ENCODE results near the gene TAAR2. TPM values are rescaled to one million over a fixed set of nuclear protein-coding genes. Genes with fewer than 3 reads are reported as not detected.

The TAAR2 gene
- total RNA-seq, 4 donors from 2014 or later, result not detected

DNA sequence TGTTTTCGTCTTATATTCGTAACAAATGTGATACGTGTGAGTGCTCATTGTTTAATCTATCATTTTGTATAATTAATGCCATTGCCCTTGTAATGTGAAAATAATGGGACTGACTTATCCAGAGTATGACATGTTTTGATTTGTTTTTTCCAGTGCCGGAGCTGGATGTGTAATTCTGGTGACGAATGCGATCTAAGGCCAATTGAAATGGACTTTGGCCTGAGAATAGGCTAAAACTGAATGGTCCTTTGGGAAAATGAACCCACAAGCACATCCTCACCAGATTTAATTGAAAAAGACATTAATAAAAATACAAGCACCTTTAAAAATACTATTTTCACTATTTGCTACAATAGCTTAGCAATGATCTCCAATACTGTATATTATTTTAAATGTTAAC, 27.9 kb downstream of the TAAR2 start:
- Histone ChIP-seq H3K36me3 (no peaks in the 10 kb centered on the region), H3K27me3 (peaks cover 4% of the 10 kb centered on the region), H3K4me1 (no peaks in the 10 kb centered on the region), H3K27ac (no peak overlapping the region), H3K4me3 (no peak overlapping the region), H3K9me3 (no peaks in the 10 kb centered on the region)
- no peak for TF ChIP-seq POLR2AphosphoS5 (IDR thresholded peaks at IDR 0.05)
- no peak for TF ChIP-seq EP300 (IDR thresholded peaks at IDR 0.05)
- TF ChIP-seq POLR2A (IDR thresholded peaks at IDR 0.05), result no peak
- TF ChIP-seq, protein P1, sequence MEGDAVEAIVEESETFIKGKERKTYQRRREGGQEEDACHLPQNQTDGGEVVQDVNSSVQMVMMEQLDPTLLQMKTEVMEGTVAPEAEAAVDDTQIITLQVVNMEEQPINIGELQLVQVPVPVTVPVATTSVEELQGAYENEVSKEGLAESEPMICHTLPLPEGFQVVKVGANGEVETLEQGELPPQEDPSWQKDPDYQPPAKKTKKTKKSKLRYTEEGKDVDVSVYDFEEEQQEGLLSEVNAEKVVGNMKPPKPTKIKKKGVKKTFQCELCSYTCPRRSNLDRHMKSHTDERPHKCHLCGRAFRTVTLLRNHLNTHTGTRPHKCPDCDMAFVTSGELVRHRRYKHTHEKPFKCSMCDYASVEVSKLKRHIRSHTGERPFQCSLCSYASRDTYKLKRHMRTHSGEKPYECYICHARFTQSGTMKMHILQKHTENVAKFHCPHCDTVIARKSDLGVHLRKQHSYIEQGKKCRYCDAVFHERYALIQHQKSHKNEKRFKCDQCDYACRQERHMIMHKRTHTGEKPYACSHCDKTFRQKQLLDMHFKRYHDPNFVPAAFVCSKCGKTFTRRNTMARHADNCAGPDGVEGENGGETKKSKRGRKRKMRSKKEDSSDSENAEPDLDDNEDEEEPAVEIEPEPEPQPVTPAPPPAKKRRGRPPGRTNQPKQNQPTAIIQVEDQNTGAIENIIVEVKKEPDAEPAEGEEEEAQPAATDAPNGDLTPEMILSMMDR (IDR thresholded peaks at IDR 0.05), result no peak
- no peak for ATAC-seq
- 38% methylated on average over 6 of the region's 6 CpGs for WGBS, 2 donors (ENCODE audit: low coverage in 1 of 2)

DNA sequence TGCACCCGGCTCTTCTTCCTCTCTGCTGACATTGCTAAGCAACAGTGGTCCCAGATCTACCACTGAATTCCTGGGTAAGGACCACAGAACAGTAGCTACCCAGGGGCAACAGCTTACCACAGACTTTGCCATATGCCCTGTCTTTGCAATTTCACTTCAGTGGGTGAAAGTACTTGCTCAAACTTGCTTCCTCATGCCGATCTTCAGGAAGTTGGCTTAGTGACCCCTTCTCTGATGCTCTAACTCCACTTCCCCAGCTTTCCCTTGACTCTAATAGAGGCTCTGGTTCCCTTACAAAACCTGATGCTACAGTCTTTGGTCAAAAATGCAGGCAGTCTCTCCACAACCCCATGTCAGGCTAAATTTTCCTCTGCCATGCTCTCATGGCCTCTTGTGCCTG, 31.2 kb downstream of the TAAR2 start:
- H3K9me3 ChIP-seq, result no peaks in the 10 kb centered on the region
- ATAC-seq, result no peak
- TF ChIP-seq POLR2AphosphoS5 (IDR thresholded peaks at IDR 0.05) (no peak), EP300 (IDR thresholded peaks at IDR 0.05) (no peak), POLR2A (IDR thresholded peaks at IDR 0.05) (no peak)
- TF ChIP-seq, protein P1 (IDR thresholded peaks at IDR 0.05), result no peak
- H3K4me1 ChIP-seq, result no peaks in the 10 kb centered on the region
- H3K27me3 ChIP-seq, result peaks cover 15% of the 10 kb centered on the region
- 84% methylated on average over 2 of the region's 2 CpGs; no CpG with 5 or more reads in 1 of the 2 donors for WGBS, 2 donors (ENCODE audit: low coverage in 1 of 2)
- H3K4me3 ChIP-seq, result no peak overlapping the region
- H3K27ac ChIP-seq, result no peak overlapping the region
- no peaks in the 10 kb centered on the region for H3K36me3 ChIP-seq

DNA sequence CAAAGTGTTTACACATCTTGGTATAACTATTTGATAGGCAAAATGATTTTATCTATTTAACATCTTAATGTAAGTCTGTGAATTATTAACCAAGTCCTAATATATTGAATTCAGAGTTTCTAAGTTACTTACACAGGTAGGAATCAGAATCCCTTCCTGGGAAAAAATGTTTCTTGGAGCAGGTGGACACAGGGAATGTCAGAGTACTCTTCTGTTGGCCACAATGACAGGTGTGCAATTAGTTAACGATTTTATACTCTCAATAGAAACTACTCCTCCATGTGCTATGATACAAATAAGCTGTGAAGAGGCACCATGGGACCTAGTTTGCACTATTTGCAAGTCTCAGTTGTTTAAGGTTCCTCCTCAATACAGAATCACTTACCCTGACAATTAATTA, 33.7 kb downstream of the TAAR2 start:
- Histone ChIP-seq H3K36me3 (no peaks in the 10 kb centered on the region), H3K27ac (no peak overlapping the region), H3K9me3 (no peaks in the 10 kb centered on the region), H3K4me1 (no peaks in the 10 kb centered on the region), H3K27me3 (peaks cover 10% of the 10 kb centered on the region), H3K4me3 (no peak overlapping the region)
- no peak for TF ChIP-seq POLR2AphosphoS5 (IDR thresholded peaks at IDR 0.05)
- TF ChIP-seq, protein P1 (IDR thresholded peaks at IDR 0.05), result no peak
- no peak for TF ChIP-seq POLR2A (IDR thresholded peaks at IDR 0.05)
- TF ChIP-seq EP300 (IDR thresholded peaks at IDR 0.05), result no peak
- 60 to 80% methylated on average over 1 of the region's 1 CpG for WGBS, 2 donors (ENCODE audit: low coverage in 1 of 2)
- no peak for ATAC-seq

DNA sequence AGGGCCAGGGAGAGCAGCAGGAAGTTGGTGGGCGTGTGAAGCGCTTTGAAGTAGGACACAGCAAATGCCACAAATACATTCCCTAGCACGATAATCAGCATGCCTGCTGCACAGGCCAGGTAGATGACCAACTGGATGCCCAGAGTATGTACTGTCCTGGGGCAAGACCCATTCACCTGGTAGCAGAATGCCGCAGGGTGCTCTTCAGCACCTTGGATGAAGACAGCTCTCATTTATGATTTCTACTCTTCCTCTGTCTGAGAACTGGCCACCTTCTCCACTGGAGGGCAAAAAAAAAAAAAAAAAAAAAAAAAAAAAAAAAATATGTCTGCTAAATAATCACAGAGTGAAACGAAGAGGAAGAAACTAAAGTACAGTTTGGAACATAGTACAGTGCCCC, 34.6 kb downstream of the TAAR2 start, which contains the start of gene TAAR5:
TSS of gene TAAR5 (minus strand) at position 288 of the 400 bp plus-strand sequence. CDS start at position 233, 55 bp downstream.
- Histone ChIP-seq H3K27ac (no peak within 1 kb of the TSS), H3K9me3 (no peaks in the 10 kb centered on the region), H3K27me3 (peaks cover 10% of the 10 kb centered on the region), H3K4me1 (no peaks in the 10 kb centered on the region), H3K36me3 (no peaks in the 10 kb centered on the region), H3K4me3 (no peak within 1 kb of the TSS)
- 14 to 69% methylated on average over 2 to 3 of the region's 5 CpGs for WGBS, 2 donors (ENCODE audit: low coverage in 1 of 2)
- TF ChIP-seq POLR2A (IDR thresholded peaks at IDR 0.05) (no peak), EP300 (IDR thresholded peaks at IDR 0.05) (no peak), POLR2AphosphoS5 (IDR thresholded peaks at IDR 0.05) (no peak)
- TF ChIP-seq, protein P1 (IDR thresholded peaks at IDR 0.05), result no peak
- no peak for ATAC-seq

DNA sequence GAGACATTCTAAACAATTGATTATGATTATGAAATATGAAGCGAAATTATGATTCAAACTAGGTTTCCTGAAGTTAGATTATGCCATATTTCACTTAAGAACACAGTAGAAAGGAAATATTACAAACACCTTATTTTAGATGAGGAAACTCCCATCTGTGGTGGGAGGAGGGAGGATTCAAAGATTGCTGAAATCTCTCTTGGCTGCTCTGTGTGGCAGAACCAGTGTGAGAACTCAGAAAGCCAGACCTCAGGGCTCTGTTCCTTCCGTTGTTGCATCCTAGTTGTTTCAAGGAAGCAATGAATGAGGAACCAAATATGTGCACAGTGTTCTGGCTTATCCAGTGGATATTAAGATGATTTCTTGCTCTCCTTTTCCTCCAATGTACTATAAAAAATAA, 36.7 kb downstream of the TAAR2 start:
- no peak for ATAC-seq
- peaks cover 10% of the 10 kb centered on the region for H3K27me3 ChIP-seq
- no peaks in the 10 kb centered on the region for H3K9me3 ChIP-seq
- H3K27ac ChIP-seq, result no peak overlapping the region
- H3K4me1 ChIP-seq, result no peaks in the 10 kb centered on the region
- WGBS, 2 donors (ENCODE audit: low coverage in 1 of 2), result 68% methylated on average over 2 of the region's 2 CpGs
- TF ChIP-seq, protein P1 (IDR thresholded peaks at IDR 0.05), result no peak
- TF ChIP-seq POLR2AphosphoS5 (IDR thresholded peaks at IDR 0.05), result no peak
- TF ChIP-seq EP300 (IDR thresholded peaks at IDR 0.05), result no peak
- no peak for TF ChIP-seq POLR2A (IDR thresholded peaks at IDR 0.05)
- no peaks in the 10 kb centered on the region for H3K36me3 ChIP-seq
- H3K4me3 ChIP-seq, result no peak overlapping the region

All from gastroesophageal sphincter (tissue), 4 donors.